Memory B cell (primary cell): ENCODE data around the gene KHSRP.
"Not testable (repeated sequence)": the region's sequence is repeated elsewhere in the genome, so short reads cannot be mapped to it uniquely, and the experiment has no call there.

ENCODE experiments used
- ATAC-seq: fragments of 150-1000 bp; cut with Tn5 transposase; 2 replicates; pipeline ENCODE4 v1.10.0; 2021; ENCODE audit warnings: low read depth, mild to moderate bottlenecking, moderate library complexity
- DNase-seq, 2 donors: peaks; one replicate each; pipeline ENCODE4 v3.0.0; 2022; ENCODE audit warnings: low spot score in 2 of 2
- H3K27ac Mint-ChIP-seq: one replicate; pipeline ENCODE4 v1.8.0; 2022; ENCODE audit warnings: mild to moderate bottlenecking, moderate library complexity, mixed read lengths
- H3K27me3 Mint-ChIP-seq: one replicate; pipeline ENCODE4 v1.8.0; 2022; ENCODE audit warnings: mixed read lengths
- H3K36me3 Mint-ChIP-seq: one replicate; pipeline ENCODE4 v1.8.0; 2022; ENCODE audit warnings: mild to moderate bottlenecking, mixed read lengths
- H3K4me1 Mint-ChIP-seq: one replicate; pipeline ENCODE4 v1.8.0; 2022; ENCODE audit warnings: mixed read lengths
- H3K4me3 Mint-ChIP-seq: one replicate; pipeline ENCODE4 v1.8.0; 2022; ENCODE audit warnings: mild to moderate bottlenecking, moderate library complexity, mixed read lengths
- H3K9me3 Mint-ChIP-seq: one replicate; pipeline ENCODE4 v1.8.0; 2022; ENCODE audit warnings: mixed read lengths

The KHSRP gene

GRCh38 chr19:6433663-6434062 is 9.1 kb upstream of the KHSRP start, which contains the start of gene SLC25A41:
Gene SLC25A41 (minus strand): TSS chr19:6433763. CDS start chr19:6433693, 70 bp downstream.
- peaks cover 3% of the 10 kb centered on the region for H3K27me3 Mint-ChIP-seq
- H3K4me1 Mint-ChIP-seq = peaks cover 4% of the 10 kb centered on the region
- no peaks in the 10 kb centered on the region for H3K36me3 Mint-ChIP-seq
- no peak within 1 kb of the TSS for H3K4me3 Mint-ChIP-seq
- no peak for ATAC-seq
- no peak for DNase-seq
- H3K9me3 Mint-ChIP-seq = no peaks in the 10 kb centered on the region
- no peak within 1 kb of the TSS for H3K27ac Mint-ChIP-seq

- DNase-seq (no peak), ATAC-seq (no peak)
- H3K4me3 Mint-ChIP-seq = no peak overlapping the region
- no peaks in the 10 kb centered on the region for H3K9me3 Mint-ChIP-seq
- no peaks in the 10 kb centered on the region for H3K36me3 Mint-ChIP-seq
- H3K27ac Mint-ChIP-seq = no peak overlapping the region
- peaks cover 4% of the 10 kb centered on the region for H3K4me1 Mint-ChIP-seq
- H3K27me3 Mint-ChIP-seq = peaks cover 3% of the 10 kb centered on the region
Observed at GRCh38 chr19:6433165-6433564, 8.6 kb upstream of the KHSRP start.

GRCh38 chr19:6431891-6432290 is 7.3 kb upstream of the KHSRP start:
- H3K36me3 Mint-ChIP-seq = no peaks in the 10 kb centered on the region
- no peaks in the 10 kb centered on the region for H3K9me3 Mint-ChIP-seq
- ATAC-seq = no peak

GRCh38 chr19:6429419-6430221 is 5.0 kb upstream of the KHSRP start:
- H3K4me3 Mint-ChIP-seq = no peak overlapping the region
- ATAC-seq (no peak), DNase-seq (no peak)
- H3K36me3 Mint-ChIP-seq = no peaks in the 10 kb centered on the region
- H3K27ac Mint-ChIP-seq = no peak overlapping the region
- peaks cover 7% of the 10 kb centered on the region for H3K4me1 Mint-ChIP-seq
- H3K27me3 Mint-ChIP-seq = peaks cover 3% of the 10 kb centered on the region
- H3K9me3 Mint-ChIP-seq = no peaks in the 10 kb centered on the region

More at GRCh38 chr19:6431891-6432290, 7.3 kb upstream of the KHSRP start:
- no peak overlapping the region for H3K27ac Mint-ChIP-seq
- peaks cover 4% of the 10 kb centered on the region for H3K4me1 Mint-ChIP-seq
- no peak overlapping the region for H3K4me3 Mint-ChIP-seq
- no peak for DNase-seq
- peaks cover 3% of the 10 kb centered on the region for H3K27me3 Mint-ChIP-seq

- not testable (repeated sequence) for H3K27ac Mint-ChIP-seq, H3K36me3 Mint-ChIP-seq, ATAC-seq, DNase-seq, H3K9me3 Mint-ChIP-seq, H3K4me1 Mint-ChIP-seq, H3K4me3 Mint-ChIP-seq, H3K27me3 Mint-ChIP-seq
Observed at GRCh38 chr19:6428692-6429418, 4.2 kb upstream of the KHSRP start.

GRCh38 chr19:6427131-6427530 is 2.5 kb upstream of the KHSRP start:
- Mint-ChIP-seq H3K36me3 (no peaks in the 10 kb centered on the region), H3K27ac (no peak overlapping the region), H3K4me1 (peaks cover 21% of the 10 kb centered on the region), H3K4me3 (no peak overlapping the region), H3K27me3 (peaks cover 3% of the 10 kb centered on the region), H3K9me3 (no peaks in the 10 kb centered on the region)
- DNase-seq (no peak), ATAC-seq (no peak)

- Mint-ChIP-seq H3K4me3 (peak overlapping the region; percentile 80), H3K4me1 (peaks cover 24% of the 10 kb centered on the region), H3K27ac (peak overlapping the region; percentile 89), H3K9me3 (no peaks in the 10 kb centered on the region), H3K27me3 (no peaks in the 10 kb centered on the region), H3K36me3 (no peaks in the 10 kb centered on the region)
- ATAC-seq = no peak
- no peak for DNase-seq
Observed at GRCh38 chr19:6425732-6426620, 1.4 kb upstream of the KHSRP start.

- Mint-ChIP-seq H3K9me3 (no peaks in the 10 kb centered on the region), H3K4me3 (peak overlapping the region; percentile 74), H3K4me1 (peaks cover 26% of the 10 kb centered on the region), H3K36me3 (no peaks in the 10 kb centered on the region), H3K27ac (peak overlapping the region; percentile 89), H3K27me3 (no peaks in the 10 kb centered on the region)
- ATAC-seq = peak; percentile 81
- DNase-seq = peak; percentile 93 to 97
Observed at GRCh38 chr19:6424939-6425731, 524 bp upstream of the KHSRP start.

- H3K27me3 Mint-ChIP-seq = no peaks in the 10 kb centered on the region
- ATAC-seq (no peak), DNase-seq (no peak)
- peaks cover 22% of the 10 kb centered on the region for H3K4me1 Mint-ChIP-seq
- H3K9me3 Mint-ChIP-seq = no peaks in the 10 kb centered on the region
- no peak overlapping the region for H3K27ac Mint-ChIP-seq
- H3K36me3 Mint-ChIP-seq = peaks cover 6% of the 10 kb centered on the region
- H3K4me3 Mint-ChIP-seq = peak overlapping the region; percentile 86
Observed at GRCh38 chr19:6423499-6424194, 964 bp downstream of the KHSRP start.

GRCh38 chr19:6421075-6422014 is 3.3 kb downstream of the KHSRP start:
- H3K36me3 Mint-ChIP-seq = peaks cover 8% of the 10 kb centered on the region
- no peak overlapping the region for H3K4me3 Mint-ChIP-seq

GRCh38 chr19:6418562-6418932 is 6.1 kb downstream of the KHSRP start:
- no peak for DNase-seq
- no peaks in the 10 kb centered on the region for H3K9me3 Mint-ChIP-seq
- no peaks in the 10 kb centered on the region for H3K27me3 Mint-ChIP-seq
- no peak overlapping the region for H3K27ac Mint-ChIP-seq
- ATAC-seq = no peak
- no peak overlapping the region for H3K4me3 Mint-ChIP-seq
- peaks cover 19% of the 10 kb centered on the region for H3K36me3 Mint-ChIP-seq
- H3K4me1 Mint-ChIP-seq = peaks cover 16% of the 10 kb centered on the region

More at GRCh38 chr19:6421075-6422014, 3.3 kb downstream of the KHSRP start:
- peaks cover 22% of the 10 kb centered on the region for H3K4me1 Mint-ChIP-seq
- H3K9me3 Mint-ChIP-seq = no peaks in the 10 kb centered on the region
- ATAC-seq = no peak
- H3K27me3 Mint-ChIP-seq = no peaks in the 10 kb centered on the region
- no peak overlapping the region for H3K27ac Mint-ChIP-seq
- no peak for DNase-seq
